Trophoblast cell (in vitro differentiated cells and primary cell): ENCODE data around the gene GLDC.

Source experiments
- DNase-seq, 2 donors: peaks; one replicate each; pipeline ENCODE4 v3.0.0-alpha.2; 2016
- H2AFZ ChIP-seq: 2 replicates; pipeline ENCODE4 v1.6.1; 2013; ENCODE audit warnings: low read length, moderate library complexity, mild to moderate bottlenecking; ENCODE audit not compliant: insufficient read depth, poor library complexity
- H2AK5ac ChIP-seq: 2 replicates; pipeline ENCODE4 v1.6.1; 2013; ENCODE audit warnings: mild to moderate bottlenecking, low read length
- H2BK120ac ChIP-seq: 2 replicates; pipeline ENCODE4 v1.6.1; 2013; ENCODE audit warnings: low read length, mild to moderate bottlenecking, moderate library complexity; ENCODE audit not compliant: insufficient read depth, poor library complexity
- H2BK12ac ChIP-seq: 2 replicates; pipeline ENCODE4 v1.6.1; 2013; ENCODE audit warnings: mild to moderate bottlenecking, low read length, moderate library complexity
- H2BK5ac ChIP-seq: 2 replicates; pipeline ENCODE4 v1.6.1; 2013; ENCODE audit warnings: low read length, low read depth, moderate library complexity, mild to moderate bottlenecking; ENCODE audit not compliant: poor library complexity
- H3K14ac ChIP-seq: 2 replicates; pipeline ENCODE4 v1.6.1; 2013; ENCODE audit warnings: mild to moderate bottlenecking, low read length
- H3K18ac ChIP-seq: 2 replicates; pipeline ENCODE4 v1.6.1; 2013; ENCODE audit warnings: mild to moderate bottlenecking, low read length
- H3K23ac ChIP-seq: 2 replicates; pipeline ENCODE4 v1.6.1; 2013; ENCODE audit warnings: low read length
- H3K27ac ChIP-seq: 2 replicates; pipeline ENCODE4 v1.5.1; 2013; ENCODE audit warnings: low read depth, mild to moderate bottlenecking, inconsistent platforms, low read length, moderate library complexity
- H3K27me3 ChIP-seq: 2 replicates; pipeline ENCODE4 v1.6.1; 2013; ENCODE audit warnings: inconsistent platforms, mild to moderate bottlenecking, low read length, moderate library complexity; ENCODE audit not compliant: insufficient read depth
- H3K36me3 ChIP-seq, 2 experiments: 1 replicate in 1 of 2; 2 replicates in 1 of 2; pipeline ENCODE4 v1.6.1; 2013; ENCODE audit warnings: low read length in 2 of 2, mild to moderate bottlenecking in 2 of 2, moderate library complexity in 1 of 2; ENCODE audit not compliant: insufficient read depth in 2 of 2, control insufficient read depth in 1 of 2
- H3K4ac ChIP-seq: 2 replicates; pipeline ENCODE4 v1.6.1; 2013; ENCODE audit warnings: low read depth, mild to moderate bottlenecking, low read length, moderate library complexity
- H3K4me1 ChIP-seq, 2 experiments: 1 replicate in 1 of 2; 2 replicates in 1 of 2; pipeline ENCODE4 v1.6.1; 2013; ENCODE audit warnings: low read length in 2 of 2, mild to moderate bottlenecking in 2 of 2, moderate library complexity in 1 of 2; ENCODE audit not compliant: insufficient read depth in 2 of 2, control insufficient read depth in 1 of 2
- H3K4me2 ChIP-seq: 2 replicates; pipeline ENCODE4 v1.6.1; 2013; ENCODE audit warnings: inconsistent platforms, mild to moderate bottlenecking, low read length, moderate library complexity
- H3K4me3 ChIP-seq: 2 replicates; pipeline ENCODE4 v1.5.1; 2013; ENCODE audit warnings: mild to moderate bottlenecking, low read depth, low read length, inconsistent platforms
- H3K79me1 ChIP-seq: one replicate; pipeline ENCODE4 v1.6.1; 2013; ENCODE audit warnings: low read length
- H3K79me2 ChIP-seq: 2 replicates; pipeline ENCODE4 v1.6.1; 2013; ENCODE audit warnings: low read length, mild to moderate bottlenecking; ENCODE audit not compliant: control insufficient read depth, insufficient read depth, poor library complexity
- H3K9ac ChIP-seq: 2 replicates; pipeline ENCODE4 v1.6.1; 2013; ENCODE audit warnings: mild to moderate bottlenecking, low read length
- H3K9me3 ChIP-seq: 2 replicates; pipeline ENCODE4 v1.6.1; 2013; ENCODE audit warnings: low read depth, mild to moderate bottlenecking, control low read depth, inconsistent platforms, low read length; ENCODE audit not compliant: insufficient read depth
- H4K12ac ChIP-seq: 2 replicates; pipeline ENCODE4 v1.6.1; 2013; ENCODE audit warnings: low read depth, mild to moderate bottlenecking, low read length, moderate library complexity
- H4K8ac ChIP-seq: 2 replicates; pipeline ENCODE4 v1.6.1; 2013; ENCODE audit warnings: low read depth, mild to moderate bottlenecking, low read length, moderate library complexity
- H4K91ac ChIP-seq: one replicate; pipeline ENCODE4 v1.6.1; 2013; ENCODE audit warnings: low read depth, mild to moderate bottlenecking, low read length, moderate library complexity
- WGBS: extraction: QIAGEN DNeasy Blood & Tissue Kit; methylation state at CpG from one replicate; pipeline ENCODE4 v1.1.7; 2013; ENCODE audit warnings: missing lambda C conversion rate; ENCODE audit not compliant: insufficient read length, insufficient coverage; ENCODE audit errors: extremely low coverage; 5-methylcytosine and 5-hydroxymethylcytosine counted together

GLDC gene

GRCh38 chr9:6689893-6690674 is 44.6 kb upstream of the GLDC start:
- Histone ChIP-seq H4K91ac (no peak overlapping the region), H2AK5ac (no peak overlapping the region), H3K4me3 (no peak overlapping the region), H3K79me2 (no peaks in the 10 kb centered on the region), H2BK120ac (no peak overlapping the region), H3K27ac (no peak overlapping the region), H3K36me3 (no peaks in the 10 kb centered on the region), H3K4me2 (no peak overlapping the region), H2AFZ (no peak overlapping the region), H3K27me3 (no peaks in the 10 kb centered on the region), H3K9me3 (no peaks in the 10 kb centered on the region), H3K23ac (no peak overlapping the region), H3K4me1 (no peaks in the 10 kb centered on the region), H2BK12ac (no peak overlapping the region), H3K4ac (no peak overlapping the region), H4K8ac (no peak overlapping the region), H3K9ac (no peak overlapping the region), H3K14ac (no peak overlapping the region), H3K18ac (no peak overlapping the region), H2BK5ac (no peak overlapping the region), H4K12ac (no peak overlapping the region), H3K79me1 (no peaks in the 10 kb centered on the region)
- peak in 1 of 2 donors; percentile 6 for DNase-seq
- no CpG with 5 or more reads among the region's 2 CpGs for WGBS

DNA sequence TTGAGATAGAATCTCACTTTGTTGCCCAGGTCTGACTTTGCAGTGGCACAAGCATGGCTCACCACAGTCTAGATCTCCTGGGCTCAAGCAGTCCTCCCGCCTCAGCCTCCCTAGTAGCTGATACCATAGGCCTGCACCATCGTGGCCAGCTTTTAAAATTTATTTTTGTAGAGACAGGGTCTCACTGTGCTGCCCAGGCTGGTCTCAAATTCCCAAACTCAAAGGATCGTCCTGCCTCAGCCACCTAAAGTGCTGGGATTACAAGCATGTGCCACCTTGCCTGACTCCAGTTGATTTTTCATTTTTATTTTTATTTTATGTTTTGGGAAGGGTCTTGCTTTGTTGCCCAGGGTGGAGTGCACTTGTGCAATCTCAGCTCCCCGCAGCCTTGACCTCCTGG is 41.7 kb upstream of the GLDC start:
- Histone ChIP-seq H3K9me3 (no peaks in the 10 kb centered on the region), H3K27ac (no peak overlapping the region), H2BK12ac (no peak overlapping the region), H3K4me1 (no peaks in the 10 kb centered on the region), H3K4me2 (no peak overlapping the region), H3K14ac (no peak overlapping the region), H4K12ac (no peak overlapping the region), H2AFZ (no peak overlapping the region), H2AK5ac (no peak overlapping the region), H3K79me1 (peaks cover under 1% of the 10 kb centered on the region), H3K23ac (no peak overlapping the region), H3K9ac (no peak overlapping the region), H3K79me2 (no peaks in the 10 kb centered on the region), H4K8ac (no peak overlapping the region), H2BK120ac (no peak overlapping the region), H4K91ac (no peak overlapping the region), H3K36me3 (no peaks in the 10 kb centered on the region), H3K27me3 (no peaks in the 10 kb centered on the region), H3K4me3 (no peak overlapping the region), H3K18ac (no peak overlapping the region), H3K4ac (no peak overlapping the region), H2BK5ac (no peak overlapping the region)
- no CpG with 5 or more reads among the region's 4 CpGs for WGBS
- DNase-seq, result no peak

GRCh38 chr9:6686396-6686795 is 40.9 kb upstream of the GLDC start:
- H3K79me2 ChIP-seq, result peaks cover 7% of the 10 kb centered on the region
- no peak overlapping the region for H4K91ac ChIP-seq
- no peak overlapping the region for H3K14ac ChIP-seq
- H3K4me1 ChIP-seq, result no peaks in the 10 kb centered on the region
- H3K27me3 ChIP-seq, result no peaks in the 10 kb centered on the region
- no peak overlapping the region for H3K18ac ChIP-seq
- no peak overlapping the region for H3K9ac ChIP-seq
- H4K12ac ChIP-seq, result no peak overlapping the region
- DNase-seq, result peak in 1 of 2 donors; percentile 37
- no peak overlapping the region for H4K8ac ChIP-seq
- H2BK12ac ChIP-seq, result no peak overlapping the region
- H3K4ac ChIP-seq, result no peak overlapping the region
- peaks cover 8% of the 10 kb centered on the region for H3K79me1 ChIP-seq
- H2AK5ac ChIP-seq, result no peak overlapping the region
- H2AFZ ChIP-seq, result no peak overlapping the region
- no peak overlapping the region for H2BK120ac ChIP-seq
- no peak overlapping the region for H3K4me3 ChIP-seq
- WGBS, result no CpG with 5 or more reads among the region's 3 CpGs
- H3K36me3 ChIP-seq, result no peaks in the 10 kb centered on the region
- no peak overlapping the region for H2BK5ac ChIP-seq
- H3K4me2 ChIP-seq, result no peak overlapping the region
- H3K27ac ChIP-seq, result no peak overlapping the region
- no peaks in the 10 kb centered on the region for H3K9me3 ChIP-seq
- H3K23ac ChIP-seq, result no peak overlapping the region

DNA sequence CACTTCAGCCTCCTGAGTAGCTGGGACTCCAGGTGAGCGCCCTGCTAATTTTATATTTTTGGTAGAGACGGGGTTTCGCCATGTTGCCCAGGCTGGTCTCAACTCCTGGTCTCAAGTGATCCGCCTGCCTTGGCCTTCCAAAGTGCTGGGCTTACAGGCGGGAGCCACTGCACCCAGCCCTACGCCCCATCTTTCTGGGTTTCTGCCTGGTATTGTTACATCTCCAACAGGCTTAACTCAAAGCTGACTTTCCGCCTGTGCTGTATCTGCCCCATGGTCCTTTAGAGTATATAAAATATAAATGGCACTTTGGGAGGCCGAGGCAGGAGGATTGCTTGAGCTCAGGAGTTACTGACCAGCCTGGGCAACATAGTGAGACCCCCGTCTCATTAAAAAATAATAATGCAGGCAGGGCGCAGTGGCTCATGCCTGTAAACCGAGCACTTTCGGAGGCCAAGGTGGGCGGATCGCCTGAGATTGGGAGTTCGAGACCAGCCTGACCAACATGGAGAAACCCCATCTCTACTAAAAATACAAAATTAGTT is 36.5 kb upstream of the GLDC start:
- Histone ChIP-seq H2BK5ac (peak overlapping the region; percentile 98), H2AK5ac (peak overlapping the region; percentile 97), H2AFZ (peak overlapping the region; percentile 99), H4K91ac (peak overlapping the region; percentile 98), H3K9ac (peak overlapping the region; percentile 95), H3K14ac (peak overlapping the region; percentile 99), H2BK120ac (peak overlapping the region; percentile 84), H4K8ac (peak overlapping the region; percentile 99), H3K9me3 (no peaks in the 10 kb centered on the region), H3K79me1 (peaks cover 15% of the 10 kb centered on the region), H3K4me1 (peaks cover 3 to 6% of the 10 kb centered on the region in 2 experiments), H2BK12ac (peak overlapping the region; percentile 73), H3K36me3 (no peaks in the 10 kb centered on the region), H3K27me3 (no peaks in the 10 kb centered on the region), H3K4me3 (peak overlapping the region; percentile 97), H3K79me2 (peaks cover 12% of the 10 kb centered on the region), H3K23ac (no peak overlapping the region), H3K4ac (peak overlapping the region; percentile 96), H3K18ac (peak overlapping the region; percentile 98), H4K12ac (peak overlapping the region; percentile 100), H3K27ac (peak overlapping the region; percentile 100), H3K4me2 (peak overlapping the region; percentile 76)
- WGBS, result no CpG with 5 or more reads among the region's 15 CpGs
- DNase-seq, result no peak
